Measurements from ENCODE around the gene OR9G1. TPM values are rescaled to one million over a fixed set of nuclear protein-coding genes. Genes with fewer than 3 reads are reported as not detected.

Gene OR9G1
- not detected in 5 replicates for total RNA-seq (2022; extraction: Qiagen RNA extraction; ENCODE audit: low read depth)

GRCh38 chr11:56698795-56699194 lies at the start of gene OR9G1:
Gene OR9G1 (plus strand): TSS chr11:56699095. CDS start chr11:56700388, 1,293 bp downstream.

GRCh38 chr11:56663386-56663785 lies 35.5 kb upstream of the OR9G1 start, which contains the start of gene OR5AR1:
Gene OR5AR1 (plus strand): TSS chr11:56663686. CDS start chr11:56663686, 0 bp downstream.

GRCh38 chr11:56748597-56748996 lies 49.7 kb downstream of the OR9G1 start, which contains the start of gene OR9G4:
Gene OR9G4 (minus strand): TSS chr11:56748697. CDS start chr11:56743766, 4,931 bp downstream.

Other genes starting within 250 kb of the OR9G1 start
- not detected in 5 replicates for gene OR5M3, start 225.7 kb upstream of the OR9G1 start, total RNA-seq (2022; extraction: Qiagen RNA extraction; ENCODE audit: low read depth)
- not detected in 5 replicates for gene OR5M8, start 207.7 kb upstream of the OR9G1 start, total RNA-seq (2022; extraction: Qiagen RNA extraction; ENCODE audit: low read depth)
- not detected in 5 replicates for gene OR5M11, start 155.8 kb upstream of the OR9G1 start, total RNA-seq (2022; extraction: Qiagen RNA extraction; ENCODE audit: low read depth)
- not detected in 5 replicates for gene OR5M10, start 121.4 kb upstream of the OR9G1 start, total RNA-seq (2022; extraction: Qiagen RNA extraction; ENCODE audit: low read depth)
- not detected in 5 replicates for gene OR5M1, start 84.2 kb upstream of the OR9G1 start, total RNA-seq (2022; extraction: Qiagen RNA extraction; ENCODE audit: low read depth)
- not detected in 5 replicates for gene OR5AP2, start 56.7 kb upstream of the OR9G1 start, total RNA-seq (2022; extraction: Qiagen RNA extraction; ENCODE audit: low read depth)
- not detected in 5 replicates for gene OR5AR1, start 35.4 kb upstream of the OR9G1 start, total RNA-seq (2022; extraction: Qiagen RNA extraction; ENCODE audit: low read depth)
- gene OR9G4, start 49.6 kb downstream of the OR9G1 start, total RNA-seq (2022; extraction: Qiagen RNA extraction; ENCODE audit: low read depth), result not detected in 5 replicates